Measurements from ENCODE around the gene POLG.

Gene POLG

DNA sequence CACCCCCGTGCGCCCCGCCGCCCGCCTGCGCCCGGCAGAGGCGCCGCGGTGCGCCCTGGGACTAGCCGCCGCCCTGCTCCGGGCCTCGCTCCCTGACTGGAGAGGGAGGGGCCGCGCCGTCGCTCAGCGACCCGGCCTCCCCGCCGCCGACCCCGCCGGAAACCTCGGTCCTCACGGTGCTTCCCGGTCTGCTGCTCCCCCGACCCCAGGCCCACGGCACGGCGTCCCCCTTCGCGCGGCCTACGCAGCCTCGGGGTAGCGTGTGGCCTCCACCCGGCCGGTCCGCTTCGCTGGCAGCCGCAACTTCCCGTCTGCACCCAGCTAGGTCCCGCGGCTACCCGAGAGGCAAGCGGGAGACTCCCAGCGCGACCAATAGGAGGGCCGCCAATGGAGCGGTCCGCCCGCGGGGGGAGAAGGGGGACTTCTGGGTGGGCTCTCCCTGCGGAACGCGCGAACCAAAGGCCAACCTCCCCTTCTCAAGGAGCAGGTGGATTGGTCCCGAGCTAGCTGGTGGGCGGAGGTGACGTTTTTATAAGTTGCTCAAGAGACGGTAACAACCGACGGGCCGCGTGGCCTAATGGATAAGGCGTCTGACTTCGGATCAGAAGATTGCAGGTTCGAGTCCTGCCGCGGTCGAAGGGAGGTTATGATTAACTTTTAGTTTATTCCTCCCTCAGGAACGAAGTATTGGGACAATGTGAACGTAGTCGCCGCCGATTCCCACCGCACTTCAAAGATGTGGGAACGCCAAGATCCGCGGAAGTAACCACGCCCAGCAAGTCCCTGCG lies at the start of gene POLG:
TSS of gene POLG (minus strand) at position 315 of the 788 bp plus-strand sequence. CDS start 1,070 bp downstream, outside the sequence.
- peak; percentile 99 for DNase-seq

DNA sequence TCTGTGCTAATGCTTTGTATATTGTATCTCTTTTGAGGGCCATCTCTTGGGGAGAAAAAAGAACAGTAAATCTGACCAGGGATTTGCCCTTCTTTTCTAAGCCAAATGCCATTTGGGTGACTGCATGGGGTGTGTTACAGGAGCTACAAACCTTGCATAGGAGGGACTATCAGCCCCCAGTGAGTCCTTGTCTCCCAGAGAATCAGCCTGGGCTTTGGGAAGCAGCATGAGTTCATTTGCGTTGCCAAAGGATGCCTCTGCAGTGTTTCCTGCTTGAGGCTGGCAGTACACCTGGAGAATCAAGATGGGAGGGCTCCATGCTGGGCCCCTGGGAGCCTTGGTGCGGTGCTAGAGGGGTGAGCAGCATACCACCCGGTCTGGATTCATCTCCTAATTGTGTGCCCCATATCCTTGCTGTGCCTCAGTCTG lies 49.6 kb upstream of the POLG start:
- no peak for DNase-seq

DNA sequence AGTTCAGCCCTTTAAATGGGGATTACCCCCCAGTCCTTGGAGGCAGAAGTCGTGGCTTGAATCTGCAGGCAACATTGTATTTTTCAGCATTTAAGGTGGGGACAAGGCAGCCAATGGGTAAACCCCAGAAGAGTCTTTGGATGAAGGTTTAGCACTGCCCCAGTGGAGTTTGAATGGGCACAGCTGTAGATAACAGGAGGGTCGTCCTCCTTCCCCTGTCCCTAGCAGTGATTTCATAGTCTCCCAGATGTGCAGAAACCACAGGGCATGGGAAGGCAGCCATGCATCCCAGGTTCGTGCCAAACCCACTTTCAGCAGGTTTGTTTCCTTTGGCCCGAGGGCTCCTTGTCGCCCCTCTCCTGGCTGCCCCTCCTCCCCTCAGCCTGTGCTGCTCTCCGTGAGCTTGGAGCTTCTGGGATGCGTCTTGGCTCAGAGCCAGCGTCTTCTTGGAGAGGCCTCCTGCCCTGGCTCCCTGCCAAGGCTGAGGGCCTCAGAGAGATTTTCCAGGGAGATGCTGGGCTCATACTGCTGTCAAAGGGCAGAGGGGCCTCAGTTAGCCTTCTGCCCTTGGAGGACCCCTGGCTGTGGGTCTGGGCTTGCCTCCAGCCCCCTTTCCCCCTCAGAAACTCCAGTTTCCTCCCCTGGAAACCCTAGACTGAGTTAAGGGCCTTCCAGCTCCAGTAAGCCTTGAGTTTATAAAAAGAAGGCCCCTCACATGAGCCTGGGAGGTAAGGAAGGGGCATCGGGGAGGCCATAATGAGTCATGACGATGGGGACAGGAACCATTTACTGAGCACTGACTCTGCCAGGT lies 48.9 kb upstream of the POLG start:
- DNase-seq, result no peak

DNA sequence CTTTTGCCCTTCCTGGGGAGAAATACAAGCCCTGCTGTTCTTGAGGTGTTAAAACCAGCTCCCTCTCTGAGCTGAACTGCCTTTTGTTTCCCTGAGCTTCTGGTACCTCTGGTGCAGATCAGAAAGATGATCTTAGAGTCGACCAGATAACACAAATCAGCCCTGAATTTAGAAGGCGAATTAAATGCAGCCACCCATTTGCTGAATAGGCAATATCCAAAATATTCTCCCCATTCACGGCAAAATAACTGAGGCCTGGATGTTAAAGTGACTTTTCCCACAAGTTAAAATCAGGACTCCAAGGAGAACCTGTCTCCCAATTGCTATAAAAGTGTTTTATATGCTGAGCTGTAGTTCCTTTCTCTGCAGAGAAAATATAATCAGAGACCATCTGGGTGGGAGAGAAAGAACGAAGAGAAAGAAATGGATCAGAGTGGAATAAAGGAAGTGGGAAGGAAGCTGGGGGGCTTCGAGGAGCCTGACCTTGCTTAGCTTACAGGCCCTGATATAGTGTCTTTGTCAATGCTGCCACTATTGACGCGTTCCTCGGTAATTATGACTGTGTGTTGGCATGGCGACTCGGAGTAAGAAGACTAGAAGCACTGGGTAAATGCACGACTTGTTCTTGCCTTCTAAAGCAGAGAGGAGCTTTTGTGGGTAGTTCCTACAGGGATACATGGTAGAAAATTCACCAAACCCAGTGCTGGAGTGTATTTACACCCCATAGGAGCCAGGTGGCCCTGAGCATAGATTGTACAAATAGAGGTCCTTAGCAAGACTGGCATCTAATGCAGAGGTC lies 47.5 kb upstream of the POLG start:
- DNase-seq, result no peak

DNA sequence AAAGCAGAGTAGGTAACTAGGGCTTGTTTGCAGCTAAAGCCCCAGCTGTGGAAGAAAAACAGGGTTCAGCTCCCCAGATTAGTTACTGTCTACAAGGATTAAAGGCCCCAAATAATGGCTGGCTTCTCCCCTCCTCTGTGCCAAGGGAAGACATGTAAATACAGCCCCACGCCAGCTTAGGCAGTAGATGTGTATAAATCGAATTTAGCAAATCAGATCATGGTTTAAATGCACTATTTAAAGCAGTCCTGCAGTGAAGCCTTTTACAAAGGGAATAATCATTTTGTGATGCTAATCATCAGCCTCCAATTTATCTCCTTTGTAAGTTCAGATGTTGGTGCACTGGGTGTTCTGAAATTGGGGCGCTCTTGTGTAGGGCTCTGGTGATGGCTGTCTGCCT lies 46.7 kb upstream of the POLG start:
- DNase-seq, result no peak

DNA sequence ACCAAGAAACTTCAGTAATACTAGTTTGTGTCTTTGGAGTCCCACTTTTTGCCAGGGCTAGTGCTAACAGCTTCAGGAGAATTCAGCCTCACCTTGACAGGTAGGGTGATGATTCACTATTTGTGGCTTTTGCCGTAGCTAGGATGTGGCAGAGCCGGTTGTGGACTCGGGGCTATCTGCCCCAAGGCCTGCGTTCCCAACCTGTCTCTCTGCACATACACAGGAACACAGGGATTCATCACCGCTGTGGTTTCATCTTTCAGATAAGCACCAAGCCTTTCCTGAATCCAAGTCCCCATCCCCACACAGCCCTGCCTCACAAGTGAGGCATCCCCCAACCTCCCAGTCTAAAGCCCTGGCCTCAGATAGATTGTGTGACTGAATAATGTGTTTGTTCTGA lies 45.2 kb upstream of the POLG start:
- DNase-seq, result no peak

DNA sequence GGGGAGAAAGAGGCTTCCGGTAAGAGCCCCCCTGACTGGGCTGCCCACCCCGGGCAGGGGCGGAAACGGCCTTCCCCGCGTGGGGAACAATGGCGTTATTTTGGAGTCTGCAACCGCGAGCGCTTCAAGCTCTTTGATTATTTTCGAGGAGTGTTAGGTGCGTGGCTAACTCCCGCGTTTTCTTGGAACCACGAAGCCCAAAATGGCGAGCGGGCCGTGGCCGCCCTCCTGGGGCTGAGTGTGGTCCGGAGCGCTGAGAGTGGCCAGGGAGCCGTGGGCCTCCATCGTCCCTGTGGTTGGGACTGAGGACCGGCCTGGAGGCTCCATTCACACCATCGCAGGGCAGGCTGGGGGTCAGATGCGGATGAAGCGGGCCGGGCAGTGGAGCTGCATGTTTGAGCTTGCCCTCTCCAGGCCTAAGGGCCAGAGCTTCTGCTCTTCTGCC lies 44.6 kb upstream of the POLG start:
- DNase-seq, result no peak

DNA sequence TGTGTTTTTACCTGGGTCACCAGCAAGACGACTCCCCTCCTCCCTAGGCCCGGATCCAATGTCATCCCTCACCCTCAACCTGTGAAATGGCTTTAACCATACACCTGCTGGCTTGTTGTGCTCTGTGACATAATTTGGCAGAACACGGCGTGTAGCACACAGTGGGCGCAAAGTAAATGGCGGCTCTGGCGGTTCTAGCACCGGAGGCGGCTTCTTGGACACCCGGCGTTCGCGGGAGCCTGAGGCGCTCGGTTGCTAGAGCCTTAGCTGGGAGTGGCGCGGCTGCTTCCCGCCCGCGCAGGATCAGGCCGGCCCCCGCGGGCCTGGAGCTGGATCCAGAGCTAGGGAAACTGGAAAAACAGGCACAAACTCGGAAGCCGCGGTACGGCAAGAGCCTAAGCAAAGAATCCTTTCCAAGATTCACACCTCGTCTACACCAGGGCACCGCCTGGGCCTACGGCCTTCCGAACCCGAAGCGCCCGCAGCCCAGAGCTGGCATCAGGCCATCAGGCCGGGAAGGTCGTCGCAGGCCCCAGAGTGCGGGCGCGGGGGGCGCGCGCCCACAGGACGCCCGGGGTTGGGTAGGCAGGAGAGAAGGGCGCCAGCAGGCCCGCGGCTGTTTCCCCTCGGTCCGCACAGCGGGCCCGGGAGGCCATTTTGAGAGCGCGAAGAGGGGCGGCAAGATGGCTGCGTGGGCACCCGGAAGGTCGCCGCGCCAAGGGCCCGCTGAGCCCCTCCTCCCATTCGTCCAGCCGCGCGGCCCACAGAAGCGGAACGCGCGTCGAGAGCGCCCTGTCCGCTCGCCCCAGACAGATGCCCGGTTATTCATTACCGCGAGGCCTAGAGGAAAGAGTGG lies 43.9 kb upstream of the POLG start:
- DNase-seq, result no peak

DNA sequence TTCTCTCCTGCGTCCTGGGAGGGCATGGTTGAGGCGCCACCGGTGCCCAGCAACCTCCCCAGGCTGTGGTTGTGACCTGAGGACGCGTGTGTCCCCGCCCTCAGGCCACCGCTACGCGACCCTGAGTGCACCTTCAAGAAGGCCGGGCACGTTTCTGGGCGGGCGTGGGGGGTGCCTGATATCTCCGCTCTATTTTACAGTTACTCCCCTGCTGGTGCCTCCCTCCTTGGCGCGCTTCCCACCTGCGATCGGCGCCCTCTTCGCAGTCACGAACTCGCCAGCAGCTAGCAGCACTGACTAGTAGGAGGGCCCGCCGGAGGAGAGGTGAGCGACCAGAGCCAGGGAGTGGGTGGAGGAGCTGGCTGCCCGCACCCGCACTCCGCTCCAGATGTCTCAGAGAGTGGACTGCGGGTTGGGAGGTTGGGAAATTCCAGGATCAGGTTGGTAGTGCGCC lies 43.2 kb upstream of the POLG start:
- no peak for DNase-seq

DNA sequence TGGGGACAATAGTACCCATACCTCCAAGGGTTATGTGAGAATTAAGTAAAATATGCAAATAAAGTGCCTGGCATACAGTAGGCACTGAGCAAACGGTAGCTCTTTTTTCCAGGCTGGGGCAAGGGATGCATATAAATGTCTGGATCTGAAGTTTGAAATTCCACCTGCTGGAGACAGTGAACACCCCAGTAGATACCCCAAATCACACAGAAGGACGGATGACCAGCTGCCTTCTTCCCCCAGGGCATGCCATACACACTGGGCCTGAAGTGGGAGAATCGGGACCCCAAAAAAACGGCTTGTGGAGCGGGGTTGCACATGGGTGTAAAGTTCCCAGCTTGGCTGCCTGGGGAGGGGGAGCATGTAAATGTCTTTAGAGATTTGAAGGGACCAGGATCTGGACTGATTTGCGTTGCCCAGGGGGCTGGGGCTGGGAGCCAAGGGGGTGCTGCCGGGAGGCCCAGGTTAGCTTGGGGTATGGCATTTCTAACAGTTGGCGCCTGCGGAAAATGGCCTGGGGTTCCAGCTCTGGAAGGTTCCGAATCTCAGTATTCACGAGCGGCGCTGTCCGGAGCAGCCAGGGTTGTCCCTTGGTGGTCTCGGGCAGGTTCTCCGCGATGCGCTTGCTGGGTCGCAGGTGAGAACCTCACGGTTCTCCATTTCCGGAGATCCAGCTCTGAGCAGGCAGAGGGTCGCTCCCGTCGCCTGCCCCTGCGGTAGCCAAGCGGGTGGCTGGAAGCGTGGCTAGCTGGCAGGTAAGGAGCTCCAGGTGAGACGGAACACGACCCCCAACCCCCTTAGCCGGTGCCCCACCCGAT lies 42.6 kb upstream of the POLG start:
- no peak for DNase-seq

DNA sequence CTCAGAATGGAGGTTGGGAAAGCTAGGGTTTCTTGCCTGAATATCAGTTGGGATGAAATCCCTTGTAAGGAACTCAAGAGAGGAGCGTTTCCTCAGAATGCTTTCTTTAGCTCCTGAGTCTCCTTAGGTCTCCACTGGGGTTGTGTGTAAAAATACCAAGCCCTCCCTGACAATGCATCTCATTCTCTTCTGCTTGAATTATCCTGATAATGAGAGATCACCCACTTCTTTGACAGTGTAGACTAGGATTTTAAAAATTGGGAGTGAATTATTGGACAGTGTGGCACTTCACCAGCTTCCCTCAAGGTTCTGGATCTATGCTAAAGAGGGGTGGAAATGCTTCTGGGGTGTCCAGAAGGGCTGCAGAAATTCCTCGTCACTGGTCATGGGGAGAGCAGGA lies 41.8 kb upstream of the POLG start:
- DNase-seq, result no peak

DNA sequence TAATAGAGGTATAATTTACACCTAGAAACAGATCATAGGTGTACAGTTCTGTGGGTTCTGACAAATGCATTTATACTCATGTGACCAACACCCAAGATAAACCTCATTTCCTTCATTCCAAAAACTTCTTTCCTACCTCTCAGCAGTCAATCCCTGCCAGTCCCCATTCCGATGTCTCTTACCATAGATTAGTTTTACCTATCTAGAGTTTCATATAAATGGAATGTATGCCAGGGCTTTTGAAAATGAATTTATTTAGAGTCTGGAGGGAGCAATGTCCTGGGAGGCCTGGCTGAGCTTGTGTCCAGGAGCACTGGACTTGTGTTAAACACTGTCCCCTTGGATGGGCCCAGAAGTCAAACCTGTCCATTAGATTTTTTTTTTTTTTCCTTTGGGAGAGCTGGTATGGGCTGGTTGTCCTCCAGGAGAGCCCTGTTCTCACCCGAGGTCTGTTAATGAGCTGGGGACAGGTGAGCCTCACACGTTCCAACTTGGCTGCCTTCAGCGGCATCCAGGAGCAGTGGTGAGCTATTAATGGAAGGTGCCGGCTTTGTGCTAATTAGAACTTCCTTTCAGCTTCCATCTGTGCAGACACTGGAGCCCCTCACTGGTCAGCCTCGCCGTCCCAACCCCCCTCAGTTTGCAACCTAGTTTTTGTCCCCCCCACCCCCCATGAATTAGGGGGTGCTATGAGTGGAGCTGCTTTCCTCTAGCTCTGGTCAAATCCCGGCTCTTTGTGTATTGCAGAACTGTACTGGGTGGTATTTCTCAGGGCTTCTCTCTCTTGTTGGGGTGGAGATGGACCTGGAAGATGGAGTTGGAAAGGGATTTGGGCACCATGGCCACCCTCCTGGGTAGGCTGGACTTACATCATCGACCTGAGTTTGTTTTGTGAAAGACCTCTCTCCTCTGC lies 40.7 kb upstream of the POLG start:
- no peak for DNase-seq

DNA sequence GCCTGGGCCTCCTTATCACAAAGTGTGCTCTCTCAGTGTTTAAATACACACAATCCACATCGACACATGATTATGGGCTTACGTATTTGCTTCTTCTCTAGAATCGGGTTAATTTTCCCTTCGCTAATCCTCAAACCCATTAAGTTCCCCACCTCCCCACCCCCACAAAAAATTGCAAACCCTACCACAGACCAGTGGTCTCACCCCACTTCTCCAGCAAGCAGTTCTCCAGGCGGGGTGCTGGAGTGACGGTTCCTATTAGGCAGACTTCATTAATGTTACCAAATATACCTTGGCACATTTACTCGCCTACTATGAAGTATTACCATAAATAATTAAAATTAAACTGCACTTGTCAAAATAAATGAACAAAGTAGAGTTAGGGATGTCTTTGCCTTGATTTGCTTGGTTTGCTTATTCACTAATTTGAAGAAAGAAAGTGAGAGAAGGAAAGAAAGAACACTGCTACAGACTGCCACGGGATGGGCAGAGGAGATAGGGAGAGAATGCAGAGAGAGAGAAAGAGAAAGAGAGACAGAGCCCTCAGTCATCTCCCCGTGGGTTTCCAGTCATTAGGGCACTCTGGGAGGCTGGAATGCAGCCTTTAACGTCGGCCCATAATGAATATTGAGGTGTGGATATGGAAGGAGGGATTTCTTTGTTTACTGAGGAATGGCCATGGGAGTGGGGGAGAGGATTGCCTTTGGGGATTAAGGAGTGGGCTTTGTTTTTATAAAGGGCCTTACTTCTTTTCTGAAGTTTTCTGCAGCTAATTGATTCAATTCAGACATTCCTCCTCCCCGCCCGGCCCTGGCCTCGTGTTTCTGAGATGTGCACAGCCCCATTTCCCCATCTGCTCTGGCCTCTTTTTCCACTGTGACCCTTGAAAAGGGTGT lies 39.7 kb upstream of the POLG start:
- DNase-seq, result no peak

DNA sequence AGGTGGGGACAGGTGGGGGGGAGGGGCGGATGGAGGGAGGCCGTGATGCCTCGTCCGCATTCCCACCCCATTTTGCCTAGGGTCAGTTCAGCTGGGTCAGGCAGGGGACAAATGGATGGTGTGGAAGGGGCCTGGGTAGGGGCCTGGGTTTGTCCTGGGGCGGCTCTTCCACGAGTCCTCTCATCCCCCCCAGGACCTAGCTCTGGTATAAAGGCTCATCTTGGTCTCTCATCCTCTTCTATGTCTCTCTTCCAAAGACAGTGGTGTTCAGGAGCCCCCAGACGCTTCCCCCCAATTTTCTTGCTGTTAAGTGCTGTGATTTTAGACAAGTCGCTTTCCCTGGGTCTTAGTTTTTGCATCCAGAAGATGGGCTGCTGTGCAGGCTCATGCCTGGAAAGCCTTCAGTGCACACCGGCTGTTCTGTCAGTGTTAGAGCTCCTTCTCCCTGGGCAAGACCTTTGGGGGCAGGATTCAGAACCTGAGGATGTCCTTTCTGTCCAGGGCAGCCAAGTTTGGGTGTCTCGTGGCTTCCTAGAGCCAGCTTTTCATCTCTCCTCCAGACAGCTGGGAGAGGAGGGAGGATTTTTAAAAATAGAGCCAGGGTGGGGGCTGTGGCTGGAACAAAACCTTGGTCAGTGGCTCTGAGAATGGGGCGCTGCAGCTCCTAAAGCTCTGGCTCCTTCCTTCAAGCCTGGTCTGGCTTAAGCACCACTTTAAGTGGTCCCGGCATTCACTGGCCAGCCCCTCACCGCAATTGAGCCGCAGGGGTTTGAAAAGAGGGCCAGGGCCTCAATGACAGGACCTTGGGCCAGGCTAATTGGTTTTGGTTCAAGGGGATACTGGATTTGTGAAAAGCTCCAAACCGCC lies 37.7 kb upstream of the POLG start:
- DNase-seq, result no peak

DNA sequence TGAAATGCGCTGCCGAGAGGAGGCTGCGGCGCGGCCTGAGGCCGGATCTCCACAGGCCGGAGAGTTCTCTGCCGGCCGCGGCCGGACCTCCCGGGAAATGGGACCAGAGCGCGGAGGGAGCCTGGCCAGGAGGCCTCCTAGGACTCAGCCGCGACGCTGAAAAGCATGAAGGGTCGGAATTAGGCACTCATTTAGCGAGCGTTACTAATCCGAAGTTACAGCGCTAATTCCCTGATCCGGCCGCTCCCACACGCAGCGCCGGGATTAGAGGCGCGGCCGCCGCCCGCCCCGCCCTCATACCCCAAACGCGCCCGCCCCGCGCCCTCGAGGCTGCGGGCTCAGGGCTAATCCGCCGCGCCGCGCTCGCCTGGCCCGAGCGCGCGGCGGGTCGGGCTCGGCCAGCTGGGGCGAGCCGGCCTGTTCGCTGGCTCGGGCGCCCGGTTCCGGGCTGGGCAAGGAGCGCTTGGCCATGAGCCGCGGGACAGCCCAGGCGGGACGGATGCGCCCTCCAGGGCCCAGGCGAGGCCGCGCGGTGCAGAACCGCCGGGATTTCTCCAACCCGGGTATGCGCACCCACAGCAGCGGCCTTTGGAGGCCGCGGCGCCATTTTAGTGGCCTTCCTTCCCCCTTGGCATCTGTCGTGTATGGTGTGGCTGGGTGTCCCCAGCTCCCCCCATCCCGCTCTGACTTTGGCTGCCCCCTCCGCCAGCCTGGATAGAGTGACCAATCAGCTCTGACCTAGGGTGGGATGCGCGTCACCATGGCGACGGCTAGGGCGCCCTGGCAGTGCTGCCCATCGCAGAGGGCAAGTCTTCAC lies 36.8 kb upstream of the POLG start:
- no peak for DNase-seq

DNA sequence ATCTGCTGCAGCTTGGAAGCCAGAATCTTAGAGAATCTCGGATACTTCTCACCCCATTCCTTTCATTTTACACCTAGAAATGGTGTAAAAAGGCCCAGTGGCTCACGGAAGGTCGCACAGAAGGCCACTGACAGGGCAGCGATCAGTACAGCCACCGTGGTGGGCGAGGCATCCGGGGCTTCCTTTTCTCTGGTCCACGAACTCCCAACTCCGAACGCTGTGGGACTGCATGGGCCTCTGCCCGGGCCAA lies 36.3 kb upstream of the POLG start:
- no peak for DNase-seq

Data from activated T-cell treated with anti-CD3 and anti-CD28 coated beads for 4 hours (primary cell).